H1 (cell line): Measurements from ENCODE around the gene ATG9B.

Experiments used
- CREB1 ChIP-seq: IDR thresholded peaks from 2 replicates; pipeline ENCODE4 v1.6.1; 2012; ENCODE audit warnings: inconsistent platforms
- CTCF ChIP-seq, 3 experiments: IDR thresholded peaks; 1 replicate in 2 of 3; 2 replicates in 1 of 3; pipeline versions ENCODE4 v1.5.1 to v1.6.1; 2011; ENCODE audit warnings: low read length in 3 of 3, mild to moderate bottlenecking in 3 of 3, inconsistent platforms in 2 of 3, low read depth in 1 of 3, moderate library complexity in 1 of 3; ENCODE audit not compliant: insufficient read depth in 1 of 3; ENCODE audit errors: control extremely low read depth in 1 of 3
- MAFK ChIP-seq: IDR thresholded peaks from 2 replicates; pipeline ENCODE4 v1.6.1; 2012; ENCODE audit warnings: low read depth, mild to moderate bottlenecking, improper control_type of control experiment, low read length
- RFX5 ChIP-seq: IDR thresholded peaks from 2 replicates; pipeline ENCODE4 v1.6.1; 2011; ENCODE audit warnings: low read depth, low read length, improper control_type of control experiment, borderline replicate concordance

GRCh38 chr7:151068069-151068773 is 43.9 kb upstream of the ATG9B start:
- TF ChIP-seq CTCF (IDR thresholded peaks at IDR 0.05; ENCODE audit: control extremely low read depth in 1 of 3, insufficient read depth in 1 of 3, low read depth in 1 of 3, low read length in 3 of 3) (no peak), RFX5 (no peak), MAFK (no peak), CREB1 (no peak)
